HG02763 (cell line): ENCODE data around the gene SCO2.

Source experiments
- ATAC-seq: cut with Tn5 transposase; IDR thresholded peaks from one replicate; pipeline ENCODE4 v1.9.1; 2021; ENCODE audit warnings: mild to moderate bottlenecking, moderate library complexity; ENCODE audit not compliant: unreplicated experiment

Gene SCO2, protein sequence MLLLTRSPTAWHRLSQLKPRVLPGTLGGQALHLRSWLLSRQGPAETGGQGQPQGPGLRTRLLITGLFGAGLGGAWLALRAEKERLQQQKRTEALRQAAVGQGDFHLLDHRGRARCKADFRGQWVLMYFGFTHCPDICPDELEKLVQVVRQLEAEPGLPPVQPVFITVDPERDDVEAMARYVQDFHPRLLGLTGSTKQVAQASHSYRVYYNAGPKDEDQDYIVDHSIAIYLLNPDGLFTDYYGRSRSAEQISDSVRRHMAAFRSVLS

DNA sequence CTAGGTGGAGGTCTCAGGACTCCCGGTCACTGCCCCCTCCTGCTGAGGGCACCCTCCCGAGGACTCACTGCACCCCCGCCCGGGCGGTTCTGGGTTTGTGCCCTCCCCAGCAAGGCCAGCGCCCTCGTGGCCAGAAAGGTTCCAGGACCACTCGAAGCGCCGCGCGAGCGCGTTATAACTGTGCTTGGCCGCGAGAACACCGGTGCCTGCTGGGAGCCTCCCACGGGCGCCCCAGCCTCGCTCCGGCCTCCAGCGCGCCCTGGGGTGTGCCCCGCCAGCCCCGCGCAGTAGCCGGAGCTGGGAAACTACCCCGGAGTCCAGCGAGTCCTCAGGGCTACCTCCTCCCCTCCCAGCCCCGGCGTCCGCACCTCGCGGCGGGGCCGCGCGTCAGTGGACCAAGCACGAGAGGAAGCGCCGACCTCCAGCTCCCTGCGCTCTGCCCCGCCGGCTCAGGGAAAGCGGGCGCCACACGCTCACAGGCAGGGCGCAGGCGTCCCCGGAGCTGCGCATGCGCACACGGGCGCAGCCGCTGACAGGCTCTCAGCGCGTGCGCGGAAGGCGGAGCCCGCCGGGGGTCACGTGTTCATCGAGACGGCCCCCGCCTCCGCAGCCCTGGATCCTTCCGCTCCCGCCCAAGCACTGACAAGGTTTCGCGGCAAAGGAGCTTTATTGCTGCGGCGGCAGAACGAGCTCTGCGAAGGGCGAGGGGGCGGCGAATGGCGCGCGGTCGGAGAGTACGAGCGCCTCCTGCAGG is at the start of gene SCO2:
TSS of gene SCO2 (minus strand) at position 495 of the 754 bp plus-strand sequence. CDS start 1,187 bp downstream, outside the sequence.
- peak; percentile 41 for ATAC-seq

DNA sequence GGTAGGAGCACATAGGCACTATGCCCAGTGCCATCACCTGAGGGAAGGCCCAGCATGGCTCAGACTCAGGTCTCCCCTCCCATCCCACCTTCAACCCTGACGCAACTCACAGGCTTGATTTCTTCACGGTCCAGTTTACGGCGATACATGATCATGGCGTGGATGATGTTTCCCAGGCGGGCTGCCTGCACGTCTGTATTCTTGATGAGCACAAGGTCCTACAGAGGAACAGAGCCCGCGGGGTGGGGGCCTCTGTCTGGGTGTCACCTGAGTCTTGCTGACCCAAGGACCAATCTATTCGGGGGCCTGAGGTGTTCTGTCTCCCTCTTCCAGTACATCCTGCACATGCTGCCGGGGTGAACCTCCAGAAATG is 49.0 kb upstream of the SCO2 start:
- no peak for ATAC-seq

DNA sequence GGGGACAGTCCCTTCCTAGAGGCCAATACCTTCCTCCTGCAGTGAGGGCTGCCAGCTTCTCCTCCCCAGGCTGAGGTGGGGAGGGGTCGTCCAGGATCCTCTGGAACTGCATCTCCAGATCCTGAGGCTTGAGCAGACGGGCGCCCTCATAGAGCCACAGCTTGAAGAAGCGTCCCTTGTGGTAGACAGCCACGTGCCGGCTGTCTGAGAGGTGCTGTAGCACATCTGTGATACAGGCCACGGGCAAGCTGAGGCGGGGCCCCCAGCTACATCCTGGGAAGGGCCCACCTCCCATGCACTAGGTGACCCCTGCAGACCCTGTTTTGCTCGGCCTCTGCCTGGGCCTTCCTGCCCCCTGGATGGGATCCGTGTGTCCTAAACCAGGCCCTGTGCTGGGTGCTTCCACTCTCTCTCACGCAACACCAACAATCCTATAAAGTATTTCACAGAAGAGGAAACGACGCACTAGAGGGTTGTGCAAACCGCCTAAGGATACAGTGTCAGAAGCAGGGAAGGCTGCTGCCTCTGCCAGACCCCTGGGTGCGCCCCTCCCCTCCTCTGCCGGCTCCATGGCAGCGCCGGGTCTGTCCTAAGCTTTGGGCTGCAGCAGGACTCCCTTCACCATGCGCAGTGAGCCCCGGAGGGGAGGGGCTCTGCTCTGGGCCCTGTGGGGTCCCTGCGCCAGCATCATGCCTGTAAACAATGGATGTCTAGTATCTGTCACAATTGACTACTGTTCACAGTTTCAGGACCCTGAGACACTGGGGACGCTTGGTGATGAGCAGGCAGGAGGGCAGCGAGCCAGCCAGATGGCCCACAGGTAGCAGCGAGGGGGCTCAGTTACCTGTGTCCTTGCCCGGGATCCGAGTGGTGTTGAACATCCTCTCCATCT is 48.3 kb upstream of the SCO2 start:
- ATAC-seq, result no peak

DNA sequence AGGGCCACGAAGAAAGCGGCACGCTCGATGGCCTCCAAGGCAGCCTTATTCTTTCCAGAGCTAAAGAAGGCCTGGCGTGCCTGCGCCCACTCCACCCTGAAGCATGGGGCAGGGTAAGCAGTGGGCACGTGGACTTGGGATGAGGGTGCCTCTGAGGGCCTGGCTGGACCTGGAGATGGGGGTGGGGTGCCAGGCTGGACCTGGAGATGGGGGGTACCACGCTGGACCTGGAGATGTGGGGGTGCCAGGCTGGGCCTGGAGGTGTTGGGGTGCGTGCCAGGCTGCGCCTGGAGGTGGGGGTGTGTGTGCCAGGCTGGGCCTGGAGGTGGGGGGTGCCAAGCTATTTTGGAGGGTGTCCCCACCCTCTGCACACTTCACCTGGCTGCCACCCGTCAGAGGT is 47.6 kb upstream of the SCO2 start:
- ATAC-seq, result no peak

DNA sequence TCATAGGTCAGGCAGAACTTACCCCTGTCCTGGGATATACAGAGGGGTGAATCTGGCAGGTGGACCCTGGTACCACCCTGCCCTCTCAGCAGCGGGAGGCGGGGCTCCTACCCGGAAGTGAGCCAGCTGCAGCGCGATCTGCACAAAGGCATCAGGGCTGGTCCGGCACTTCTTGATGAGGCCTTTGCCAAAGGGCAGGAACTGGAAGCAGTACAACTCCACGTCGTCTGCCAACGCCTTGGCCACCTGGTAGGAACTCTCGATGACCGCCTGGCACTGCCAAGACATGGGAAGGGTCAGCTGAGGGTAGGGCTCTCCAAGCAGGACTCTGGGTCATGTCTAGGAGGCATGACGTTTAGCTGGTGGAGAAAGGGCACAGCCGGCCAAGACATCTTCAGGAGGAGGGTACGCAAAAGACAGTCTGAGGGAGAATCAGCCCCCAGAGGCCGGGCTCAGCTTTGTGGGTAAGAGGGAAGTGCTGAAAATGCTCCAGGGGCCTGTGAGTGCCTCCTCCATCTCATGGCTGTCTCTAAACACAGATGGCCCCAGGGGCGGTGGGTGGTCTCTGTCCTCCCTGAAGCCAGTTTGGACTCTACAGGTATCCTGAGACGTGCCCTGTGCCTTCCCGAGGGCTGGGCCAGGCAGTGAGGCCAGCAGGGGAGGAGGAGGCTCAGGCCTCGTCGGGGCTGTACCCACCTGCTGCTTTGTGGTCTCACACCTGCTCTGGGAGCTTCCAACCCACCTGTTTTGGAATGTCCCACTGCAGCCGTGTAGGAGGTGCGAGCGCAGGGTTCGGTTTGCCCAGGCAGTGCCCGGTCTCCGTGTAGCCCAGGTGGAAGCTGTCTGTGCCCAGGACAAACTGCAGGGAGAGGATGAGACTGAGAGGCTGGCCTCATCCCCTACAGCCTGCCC is 46.1 kb upstream of the SCO2 start:
- no peak for ATAC-seq

DNA sequence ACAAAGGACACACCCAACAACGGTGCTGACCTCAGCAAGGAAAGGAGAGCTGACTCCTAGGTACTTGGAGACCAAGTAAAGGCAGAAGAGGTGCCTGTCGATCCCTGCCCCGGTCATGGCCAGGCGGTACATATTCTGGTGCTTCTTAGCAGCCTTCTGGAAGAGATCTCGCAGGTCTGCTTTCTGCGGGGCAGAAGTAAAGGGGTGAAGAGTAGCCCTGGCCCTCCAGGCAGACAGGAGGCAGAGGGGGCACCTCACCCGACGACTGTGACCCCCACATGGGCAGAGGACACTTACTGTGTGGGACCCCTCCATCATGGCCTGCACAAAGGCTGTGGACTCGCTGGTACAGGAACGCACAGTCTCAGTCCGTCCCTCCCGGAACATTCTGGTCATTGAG is 45.5 kb upstream of the SCO2 start:
- no peak for ATAC-seq

DNA sequence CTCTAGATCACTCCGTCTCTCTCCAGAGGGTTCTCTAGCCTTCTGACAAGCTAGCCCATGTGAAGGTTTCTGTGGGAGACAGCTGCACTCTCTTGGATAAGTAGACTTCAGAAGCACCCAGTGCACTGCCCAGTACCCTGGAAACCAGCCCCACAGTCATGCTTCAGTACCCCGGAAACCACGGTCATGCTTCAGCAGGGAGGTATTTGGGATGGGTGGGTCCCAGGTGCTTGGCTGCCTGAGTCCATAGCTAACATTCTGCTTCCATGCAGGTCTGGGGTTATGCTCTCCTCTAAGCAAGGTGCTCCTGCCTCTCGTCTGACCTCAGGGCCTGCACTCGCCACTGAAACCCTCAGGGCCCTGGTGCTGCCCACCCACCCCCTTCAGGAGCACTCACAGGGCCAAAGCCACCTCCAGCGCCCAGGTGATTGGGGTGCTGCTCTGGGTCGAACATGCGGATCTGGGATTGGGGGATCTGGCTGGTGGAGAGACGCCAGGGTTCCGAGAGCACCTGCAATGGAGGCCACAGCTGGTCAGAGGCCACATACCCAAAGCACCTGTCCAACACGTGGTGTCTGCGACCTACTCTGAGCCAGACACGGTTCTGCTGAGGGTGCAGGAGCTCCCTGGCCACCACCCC is 44.6 kb upstream of the SCO2 start:
- ATAC-seq, result no peak

DNA sequence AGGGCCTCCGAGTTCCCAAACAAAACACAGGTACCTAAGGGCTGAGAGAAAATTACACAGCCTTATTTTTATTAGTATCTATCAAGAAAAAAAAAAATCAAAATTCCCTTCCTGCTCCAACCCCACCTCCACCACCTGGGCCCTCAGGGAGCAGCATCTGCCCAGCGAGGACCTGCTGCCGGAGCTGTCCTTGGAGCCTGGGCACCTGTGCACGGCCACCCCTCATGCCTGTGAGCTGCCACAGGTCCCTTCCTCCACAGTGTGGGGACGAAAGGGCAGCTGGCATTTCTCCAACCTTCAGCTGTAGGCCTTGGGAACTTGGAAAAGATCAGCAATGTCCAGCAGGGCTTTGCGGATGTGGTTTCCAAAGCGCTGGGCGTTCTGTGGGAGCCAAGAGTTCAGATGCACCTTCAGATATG is 43.7 kb upstream of the SCO2 start:
- ATAC-seq, result no peak

DNA sequence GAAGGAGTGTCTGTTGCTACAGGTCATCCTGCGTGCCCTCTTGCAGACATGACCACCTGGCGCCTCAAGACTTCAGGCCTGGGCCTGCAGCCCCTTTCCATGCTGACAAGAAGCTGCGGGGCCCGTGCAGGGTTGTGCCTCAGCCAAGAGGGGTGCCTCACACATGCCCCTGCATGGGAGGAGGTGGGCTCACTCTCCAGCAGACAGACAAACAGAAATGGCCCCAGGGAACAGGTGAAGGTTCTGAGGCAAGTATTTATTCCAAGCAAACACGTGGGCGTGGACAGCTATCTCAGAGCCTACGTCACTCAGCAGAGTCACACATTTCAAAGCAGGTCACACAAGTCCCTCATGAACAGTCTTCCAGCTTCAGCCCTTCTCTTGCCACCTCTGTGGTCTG is 43.2 kb upstream of the SCO2 start:
- ATAC-seq, result no peak

DNA sequence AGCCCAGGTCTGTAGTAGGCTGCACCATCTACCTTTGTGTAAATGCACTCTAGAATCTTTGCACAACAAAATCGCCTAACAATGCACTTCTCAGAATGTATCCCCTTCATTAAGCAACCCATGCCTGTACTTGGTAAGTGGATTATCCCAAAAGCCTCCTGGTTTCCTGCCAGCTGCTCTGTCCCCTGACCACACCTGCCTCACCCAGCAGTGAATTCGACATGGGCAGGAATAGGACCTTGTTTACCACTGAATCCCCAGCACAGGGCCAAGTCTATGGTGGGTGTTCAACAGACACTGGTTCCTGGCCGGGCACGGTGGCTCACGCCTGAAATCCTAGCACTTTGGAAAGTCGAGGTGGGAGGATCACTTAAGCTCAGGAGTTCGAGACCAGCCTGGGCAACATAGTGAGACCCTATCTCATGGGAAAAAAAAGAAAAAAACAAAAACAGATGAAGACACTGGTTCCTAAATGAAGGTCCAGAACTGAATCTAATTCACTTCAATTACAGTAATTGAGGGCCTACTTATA is 42.4 kb upstream of the SCO2 start:
- ATAC-seq, result no peak

DNA sequence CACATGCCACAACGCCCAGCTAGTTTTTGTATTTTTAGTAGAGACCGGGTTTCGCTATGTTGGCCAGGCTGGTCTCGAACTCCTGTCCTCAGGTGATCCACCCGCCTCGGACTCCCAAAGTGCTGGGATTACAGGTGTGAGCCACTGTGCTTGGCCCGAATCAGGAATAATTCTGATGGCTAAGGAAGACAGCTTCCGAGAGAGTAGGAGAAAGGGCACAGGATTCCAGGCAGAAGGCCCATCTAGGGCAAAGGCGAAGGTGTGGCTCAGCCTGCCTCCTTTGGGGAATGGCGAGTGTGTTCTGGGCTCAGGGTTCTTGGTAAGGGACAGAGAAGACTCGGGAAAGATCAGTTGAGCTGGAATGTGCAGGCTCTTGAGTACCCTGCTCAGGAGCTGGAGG is 38.9 kb upstream of the SCO2 start:
- ATAC-seq, result no peak

DNA sequence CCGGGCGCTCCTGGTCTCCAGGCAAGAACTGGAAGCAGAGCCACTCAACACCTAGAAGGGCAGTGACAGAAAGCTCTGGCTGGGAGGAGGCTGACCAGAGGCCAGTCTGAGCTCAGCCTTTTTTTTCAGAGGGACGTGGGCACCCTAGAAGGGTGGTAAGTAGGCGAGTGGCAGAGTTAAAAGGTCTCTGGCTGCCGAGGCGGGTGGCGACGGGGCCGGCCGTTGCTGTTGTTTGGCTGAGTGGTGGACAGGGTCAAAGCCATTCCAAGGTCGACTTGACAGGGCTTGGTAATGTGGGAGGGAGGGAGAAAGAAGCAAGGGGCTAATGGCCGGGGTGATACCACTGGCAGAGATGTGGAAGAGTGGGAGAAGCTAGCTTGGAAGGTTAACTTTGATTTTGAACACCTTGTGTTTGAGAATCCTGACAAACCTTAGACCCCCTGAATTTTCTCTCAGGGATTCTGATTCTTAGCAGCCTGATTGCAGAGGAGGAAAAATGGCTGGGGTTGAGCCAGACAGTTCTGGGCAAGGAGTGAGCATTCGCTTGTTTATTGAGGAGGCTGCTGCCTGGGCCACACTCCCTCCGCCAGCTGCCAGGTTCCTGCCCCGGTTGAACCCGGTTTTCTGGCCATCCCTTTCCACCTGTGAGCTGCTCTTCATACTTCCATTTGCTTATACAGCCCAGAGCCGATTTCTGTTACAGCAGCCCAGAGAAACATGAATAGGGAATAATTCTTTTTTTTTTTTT is 38.2 kb upstream of the SCO2 start:
- no peak for ATAC-seq

DNA sequence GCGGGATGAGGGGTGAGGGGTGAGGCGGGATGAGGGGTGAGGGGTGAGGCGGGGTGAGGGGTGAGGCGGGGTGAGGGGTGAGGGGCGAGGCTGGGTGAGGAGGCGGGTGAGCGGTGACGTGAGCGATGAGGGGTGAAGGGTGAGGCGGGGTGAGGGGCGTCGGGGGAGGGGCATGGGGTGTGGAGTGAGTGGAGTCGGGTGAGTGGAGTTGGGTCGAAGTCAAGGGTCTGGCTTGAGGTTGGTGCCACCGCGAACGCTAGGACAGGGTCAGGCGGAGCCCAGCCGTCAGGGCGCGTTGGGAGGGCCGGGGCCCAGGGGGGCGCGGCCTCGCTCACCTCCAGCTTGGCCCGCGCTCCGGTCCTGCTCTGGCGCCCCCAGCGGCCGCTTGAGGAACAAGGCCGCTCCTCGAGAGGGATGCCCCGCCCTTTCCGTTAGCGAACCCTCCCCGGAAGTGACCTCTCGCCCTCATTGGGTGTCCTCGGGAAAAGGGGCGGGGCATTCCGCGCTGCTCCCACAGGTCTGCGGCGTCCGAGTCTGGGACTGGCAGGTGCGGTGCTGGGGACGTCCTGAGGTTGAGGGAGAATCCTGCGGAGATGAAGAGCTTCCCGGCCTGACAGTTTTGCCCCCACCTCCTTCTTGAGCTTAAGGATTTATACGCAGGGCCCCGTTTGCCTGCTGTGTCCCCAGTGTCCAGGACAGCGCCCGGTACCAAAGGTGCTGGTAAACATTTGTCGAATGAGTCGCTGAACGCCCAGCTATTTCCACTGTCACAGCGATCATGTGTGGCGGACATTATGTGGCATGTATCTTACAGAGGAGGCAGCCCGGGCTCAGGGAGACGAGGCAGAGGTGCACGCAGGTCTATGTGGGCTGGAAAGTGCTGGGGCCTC is 37.4 kb upstream of the SCO2 start, which contains the start of gene SYCE3:
TSS of gene SYCE3 (minus strand) at position 397 of the 890 bp plus-strand sequence. CDS start 6,514 bp downstream, outside the sequence.
- ATAC-seq, result peak; percentile 95

DNA sequence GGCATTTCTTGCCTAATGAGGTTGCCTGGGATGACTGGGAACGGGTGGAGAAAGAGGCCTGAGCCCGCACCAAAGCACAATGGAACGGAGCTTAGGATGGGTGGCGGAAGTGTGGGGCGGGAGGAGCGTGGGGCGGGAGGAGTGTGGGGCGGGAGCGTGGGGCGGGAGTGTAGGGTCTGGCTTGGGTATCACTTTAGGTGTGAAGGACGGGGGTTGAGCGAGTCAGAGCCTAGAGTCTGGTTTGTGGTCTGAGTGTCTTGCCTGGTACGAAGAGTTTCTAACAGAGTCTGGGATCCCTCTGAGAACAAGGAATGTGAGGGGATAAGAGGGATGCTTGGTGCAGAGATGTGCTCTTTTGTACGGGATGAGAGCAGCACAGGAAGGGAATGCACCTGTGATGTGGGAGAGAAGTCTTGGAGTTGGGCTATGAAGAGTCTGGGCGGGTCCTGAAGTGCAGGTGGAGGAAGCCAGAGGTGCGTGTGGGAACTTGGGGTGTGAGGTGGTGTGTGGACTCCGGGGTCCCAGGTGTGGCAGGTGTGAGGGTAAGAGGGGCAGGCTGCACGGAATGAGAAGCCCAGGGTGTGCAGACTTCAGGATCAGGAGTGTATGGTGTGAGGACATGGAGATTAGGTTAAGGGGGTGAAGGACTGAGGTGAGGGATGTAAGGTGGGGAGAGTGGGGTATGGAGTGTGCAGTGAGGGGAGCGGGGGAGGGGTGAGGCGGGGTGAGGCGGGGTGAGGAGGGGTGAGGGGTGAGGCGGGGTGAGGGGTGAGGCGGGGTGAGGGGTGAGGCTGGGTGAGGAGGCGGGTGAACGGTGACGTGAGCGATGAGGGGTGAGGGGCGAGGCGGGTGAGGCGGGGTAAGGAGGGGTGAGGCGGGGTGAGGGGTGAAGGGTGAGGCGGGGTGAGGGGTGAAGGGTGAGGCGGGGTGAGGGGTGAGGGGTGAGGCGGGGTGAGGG is 36.3 kb upstream of the SCO2 start:
- no peak for ATAC-seq

DNA sequence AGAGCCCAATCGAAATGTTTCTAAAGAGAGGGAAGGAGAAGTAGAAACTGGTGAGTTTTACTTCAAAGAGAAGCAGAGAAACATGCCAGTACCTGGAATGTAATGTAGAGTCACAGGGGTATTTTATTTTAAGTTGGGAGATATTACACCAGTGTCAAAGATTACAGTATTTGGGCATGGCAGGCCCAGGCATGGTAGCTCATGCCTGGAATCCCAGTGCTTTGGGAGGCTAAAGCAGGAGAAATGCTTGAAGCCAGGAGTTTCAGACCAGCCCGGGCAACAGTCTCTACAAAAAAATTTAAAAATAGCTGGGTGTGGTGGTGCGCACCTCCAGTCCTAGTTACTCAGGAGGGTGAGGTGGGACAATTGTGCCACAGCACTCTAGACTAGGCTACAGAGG is 34.6 kb upstream of the SCO2 start:
- ATAC-seq, result no peak

DNA sequence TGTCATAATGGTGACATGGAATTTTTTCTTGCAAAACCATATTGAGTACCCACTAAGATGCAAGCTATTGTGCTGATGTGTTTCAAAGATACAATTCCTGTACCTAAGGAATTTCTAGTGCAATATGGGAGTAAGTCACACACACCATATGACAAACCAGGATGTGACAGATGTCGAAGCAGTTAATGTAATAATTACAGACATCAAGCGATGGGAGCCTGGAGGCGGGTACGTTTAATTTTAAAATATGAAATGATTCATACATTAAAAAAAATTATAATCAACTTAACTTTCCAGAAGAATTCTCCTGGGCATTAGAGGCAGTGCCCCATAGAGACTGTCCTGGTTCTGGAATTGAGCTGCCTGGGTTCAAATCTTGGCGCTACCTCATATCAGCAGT is 31.3 kb upstream of the SCO2 start:
- no peak for ATAC-seq

DNA sequence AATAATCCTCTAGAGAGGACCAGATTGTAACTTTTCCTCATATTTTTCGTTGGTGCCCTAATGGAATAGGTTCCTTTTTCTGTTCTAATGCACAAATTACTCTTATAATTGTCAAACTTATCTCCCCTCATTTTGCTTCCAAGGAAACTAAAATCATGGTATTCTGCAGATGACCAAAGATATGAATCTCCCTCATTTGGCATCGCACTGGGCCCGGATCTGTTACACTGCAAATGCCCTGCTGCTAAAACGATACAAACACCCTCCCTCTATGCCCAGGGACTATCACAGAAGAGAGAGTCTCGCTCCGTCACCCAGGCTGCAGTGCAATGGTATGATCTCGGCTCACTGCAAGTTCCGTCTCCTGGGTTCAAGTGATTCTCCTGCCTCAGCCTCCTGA is 27.9 kb upstream of the SCO2 start:
- ATAC-seq, result no peak
